HUES6 (cell line): Measurements from ENCODE around the gene FTCD.
A peak's percentile ranks its signal among the peaks of the same experiment; 100 is the strongest.

Experiments
- H3K27ac ChIP-seq: 2 replicates; pipeline ENCODE4 v1.7.0; 2013; ENCODE audit warnings: low read depth, mild to moderate bottlenecking, low read length, inconsistent platforms
- H3K27me3 ChIP-seq: 2 replicates; pipeline ENCODE4 v1.6.1; 2013; ENCODE audit warnings: low read length; ENCODE audit not compliant: control insufficient read depth, insufficient read depth
- H3K36me3 ChIP-seq: 2 replicates; pipeline ENCODE4 v1.6.1; 2013; ENCODE audit warnings: low read length; ENCODE audit not compliant: control insufficient read depth, insufficient read depth
- H3K4me1 ChIP-seq: 2 replicates; pipeline ENCODE4 v1.6.1; 2013; ENCODE audit warnings: low read length; ENCODE audit not compliant: control insufficient read depth, insufficient read depth
- H3K4me3 ChIP-seq: 2 replicates; pipeline ENCODE4 v1.5.1; 2013; ENCODE audit warnings: low read depth, low read length
- H3K9ac ChIP-seq: one replicate; pipeline ENCODE4 v1.6.1; 2013; ENCODE audit warnings: mild to moderate bottlenecking, low read length
- H3K9me3 ChIP-seq: 2 replicates; pipeline ENCODE4 v1.6.1; 2013; ENCODE audit warnings: low read depth, low read length; ENCODE audit not compliant: control insufficient read depth, insufficient read depth

The FTCD gene

GRCh38 chr21:46194374-46195334, 39.3 kb upstream of the FTCD start:
- H3K9ac ChIP-seq: no peak overlapping the region
- no peaks in the 10 kb centered on the region for H3K9me3 ChIP-seq
- H3K4me1 ChIP-seq: no peaks in the 10 kb centered on the region
- H3K27me3 ChIP-seq: no peaks in the 10 kb centered on the region
- peaks cover 91% of the 10 kb centered on the region for H3K36me3 ChIP-seq
- H3K27ac ChIP-seq: no peak overlapping the region
- no peak overlapping the region for H3K4me3 ChIP-seq

- H3K27me3 ChIP-seq: no peaks in the 10 kb centered on the region
- peaks cover 7% of the 10 kb centered on the region for H3K4me1 ChIP-seq
- peaks cover 87% of the 10 kb centered on the region for H3K36me3 ChIP-seq
- H3K9ac ChIP-seq: no peak overlapping the region
- no peaks in the 10 kb centered on the region for H3K9me3 ChIP-seq
- no peak overlapping the region for H3K4me3 ChIP-seq
- no peak overlapping the region for H3K27ac ChIP-seq
Measured at GRCh38 chr21:46193829-46194373, 38.5 kb upstream of the FTCD start.

GRCh38 chr21:46191686-46192575, 36.6 kb upstream of the FTCD start:
- Histone ChIP-seq H3K36me3 (peaks cover 86% of the 10 kb centered on the region), H3K9me3 (no peaks in the 10 kb centered on the region), H3K27ac (no peak overlapping the region), H3K27me3 (no peaks in the 10 kb centered on the region), H3K4me1 (peaks cover 19% of the 10 kb centered on the region), H3K4me3 (no peak overlapping the region), H3K9ac (no peak overlapping the region)

GRCh38 chr21:46191257-46191685, 35.9 kb upstream of the FTCD start:
- no peak overlapping the region for H3K9ac ChIP-seq
- peaks cover 80% of the 10 kb centered on the region for H3K36me3 ChIP-seq
- no peaks in the 10 kb centered on the region for H3K27me3 ChIP-seq
- peaks cover 19% of the 10 kb centered on the region for H3K4me1 ChIP-seq
- H3K4me3 ChIP-seq: no peak overlapping the region
- H3K27ac ChIP-seq: no peak overlapping the region
- no peaks in the 10 kb centered on the region for H3K9me3 ChIP-seq

GRCh38 chr21:46190491-46191131, 35.2 kb upstream of the FTCD start:
- Histone ChIP-seq H3K4me1 (peaks cover 19% of the 10 kb centered on the region), H3K4me3 (no peak overlapping the region), H3K9ac (no peak overlapping the region), H3K27ac (no peak overlapping the region), H3K9me3 (no peaks in the 10 kb centered on the region), H3K27me3 (no peaks in the 10 kb centered on the region), H3K36me3 (peaks cover 73% of the 10 kb centered on the region)

- H3K27ac ChIP-seq: no peak overlapping the region
- peaks cover 19% of the 10 kb centered on the region for H3K4me1 ChIP-seq
- H3K9ac ChIP-seq: no peak overlapping the region
- H3K4me3 ChIP-seq: no peak overlapping the region
- no peaks in the 10 kb centered on the region for H3K9me3 ChIP-seq
- no peaks in the 10 kb centered on the region for H3K27me3 ChIP-seq
- peaks cover 67% of the 10 kb centered on the region for H3K36me3 ChIP-seq
Measured at GRCh38 chr21:46189959-46190490, 34.6 kb upstream of the FTCD start.

- Histone ChIP-seq H3K9me3 (no peaks in the 10 kb centered on the region), H3K9ac (no peak overlapping the region), H3K27me3 (no peaks in the 10 kb centered on the region), H3K36me3 (peaks cover 61% of the 10 kb centered on the region), H3K4me1 (peaks cover 19% of the 10 kb centered on the region), H3K27ac (no peak overlapping the region), H3K4me3 (no peak overlapping the region)
Measured at GRCh38 chr21:46189213-46189958, 34.0 kb upstream of the FTCD start.

GRCh38 chr21:46188226-46189212, 33.1 kb upstream of the FTCD start:
- Histone ChIP-seq H3K27ac (peak overlapping the region; percentile 8; the same call in 1 of the 2 replicates), H3K9ac (peak overlapping the region; percentile 37), H3K36me3 (peaks cover 52% of the 10 kb centered on the region), H3K9me3 (no peaks in the 10 kb centered on the region), H3K4me3 (no peak overlapping the region), H3K4me1 (peaks cover 19% of the 10 kb centered on the region), H3K27me3 (no peaks in the 10 kb centered on the region)

- Histone ChIP-seq H3K27ac (peak overlapping the region; percentile 8; the same call in 1 of the 2 replicates), H3K27me3 (no peaks in the 10 kb centered on the region), H3K36me3 (peaks cover 45% of the 10 kb centered on the region), H3K4me3 (no peak overlapping the region), H3K9ac (no peak overlapping the region), H3K9me3 (no peaks in the 10 kb centered on the region), H3K4me1 (peaks cover 25% of the 10 kb centered on the region)
Measured at GRCh38 chr21:46187814-46188213, 32.4 kb upstream of the FTCD start.
